GM12878 (cell line): ENCODE data around the gene TMEM25. TPM values are rescaled to one million over a fixed set of nuclear protein-coding genes. Genes with fewer than 3 reads are reported as not detected.

ENCODE experiments used
- ATAC-seq: fragments of 200-7000 bp; cut with Tn5 transposase; 3 replicates; pipeline ENCODE4 v1.9.1; 2020; ENCODE audit warnings: mild to moderate bottlenecking, moderate library complexity
- BruUV-seq: library from RNA; stranded (reverse); fragments of 400-500 nt; replicated peaks from 2 replicates; lab custom pipeline; 2021; lab: Mats Ljungman, UMichigan
- CTCF ChIA-PET: fragments of 300-600 bp; sonication (Branson Sonifier 250); formaldehyde crosslinking; extraction: SDS; loops from one replicate; lab custom pipeline; 2021; ENCODE audit warnings: inconsistent platforms; lab: Yijun Ruan, JAX
- POLR2A ChIA-PET: fragments of 350-600 bp; formaldehyde crosslinking; extraction: SDS; loops from one replicate; lab custom pipeline; 2021; ENCODE audit warnings: inconsistent platforms; lab: Charles Lee
- RAD21 ChIA-PET: fragments of 300-600 bp; sonication (Branson Sonifier 250); formaldehyde crosslinking; loops from one replicate; lab custom pipeline; 2023; ENCODE audit warnings: antibody characterized with exemption; ENCODE audit not compliant: unreplicated experiment; lab: Charles Lee
- SMC1A ChIA-PET: fragments of 300-600 bp; sonication (Branson Sonifier 250); formaldehyde crosslinking; loops from one replicate; lab custom pipeline; 2023; ENCODE audit not compliant: unreplicated experiment, uncharacterized antibody; lab: Charles Lee
- DNase-seq: peaks from one replicate; pipeline ENCODE4 v3.0.0-alpha.2; 2011; ENCODE audit warnings: low read depth, low spot score
- FAIRE-seq: peaks from 3 replicates; lab custom pipeline; 2011; peaks lifted over from hg19 to GRCh38; lab: Jason Lieb, UNC
- H2AFZ ChIP-seq: 2 replicates; pipeline ENCODE4 v1.6.0; 2011; ENCODE audit warnings: low read depth, low read length, control low read depth; ENCODE audit not compliant: control insufficient read depth
- H3K27ac ChIP-seq: 2 replicates; pipeline ENCODE4 v1.5.1; 2011; ENCODE audit warnings: control low read depth; ENCODE audit not compliant: control insufficient read depth, insufficient read depth
- H3K27me3 ChIP-seq, 2 experiments: replicated peaks in 1 of 2; 2 replicates each; pipeline versions ENCODE4 v1.6.0 to v1.6.1; 2011; ENCODE audit warnings: low read length in 1 of 2; ENCODE audit not compliant: control insufficient read depth in 2 of 2, insufficient read depth in 2 of 2
- H3K36me3 ChIP-seq, 2 experiments: 2 replicates each; pipeline ENCODE4 v1.5.1; 2011; ENCODE audit warnings: low read length in 1 of 2; ENCODE audit not compliant: control insufficient read depth in 2 of 2, insufficient read depth in 2 of 2
- H3K4me1 ChIP-seq: 2 replicates; pipeline ENCODE4 v1.6.1; 2011; ENCODE audit warnings: mild to moderate bottlenecking, low read length, moderate library complexity, mixed read lengths; ENCODE audit not compliant: control insufficient read depth, insufficient read depth
- H3K4me2 ChIP-seq: 2 replicates; pipeline ENCODE4 v1.6.0; 2011; ENCODE audit warnings: control low read depth; ENCODE audit not compliant: control insufficient read depth, insufficient read depth
- H3K4me3 ChIP-seq: fragments of 200-600 bp; sonication (generic); 2 replicates; pipeline ENCODE4 v1.5.1; 2016
- H3K79me2 ChIP-seq: 2 replicates; pipeline ENCODE4 v1.6.0; 2011; ENCODE audit warnings: low read length; ENCODE audit not compliant: control insufficient read depth, insufficient read depth
- H3K9ac ChIP-seq: 2 replicates; pipeline ENCODE4 v1.8.0; 2011; ENCODE audit warnings: low read length, control low read depth, mixed read lengths; ENCODE audit not compliant: control insufficient read depth, insufficient read depth
- H3K9me3 ChIP-seq: replicated peaks from 3 replicates; pipeline ENCODE4 v1.5.1; 2011; ENCODE audit warnings: mild to moderate bottlenecking, low read length; ENCODE audit not compliant: control insufficient read depth, insufficient read depth
- H4K20me1 ChIP-seq: 2 replicates; pipeline ENCODE4 v1.6.0; 2011; ENCODE audit not compliant: control insufficient read depth, insufficient read depth
- BMI1 ChIP-seq: fragments of 450-650 bp; IDR thresholded peaks from 2 replicates; pipeline ENCODE4 v1.6.1; 2016; ENCODE audit warnings: mild to moderate bottlenecking, moderate library complexity, borderline replicate concordance
- CBFB ChIP-seq: IDR thresholded peaks from 2 replicates; pipeline ENCODE4 v1.6.1; 2016; ENCODE audit warnings: antibody characterized with exemption, low read depth
- ETV6 ChIP-seq, 2 experiments: fragments of 450-650 bp in 1 of 2; IDR thresholded peaks in 1 of 2; conservative IDR thresholded peaks in 1 of 2; 2 replicates each; pipeline ENCODE4 v1.6.1; 2014; ENCODE audit warnings: antibody characterized with exemption in 1 of 2, borderline replicate concordance in 1 of 2, low read depth in 1 of 2, mild to moderate bottlenecking in 1 of 2, moderate library complexity in 1 of 2
- JUNB ChIP-seq: IDR thresholded peaks from 2 replicates; pipeline ENCODE4 v1.6.1; 2016; ENCODE audit warnings: antibody characterized with exemption, mild to moderate bottlenecking
- MLLT1 ChIP-seq: fragments of 450-650 bp; IDR thresholded peaks from 2 replicates; pipeline ENCODE4 v1.6.1; 2016; ENCODE audit warnings: mild to moderate bottlenecking
- PAX5 ChIP-seq: IDR thresholded peaks from 2 replicates; pipeline ENCODE4 v1.6.1; 2011; ENCODE audit warnings: low read depth, low read length, borderline replicate concordance
- PBX3 ChIP-seq: IDR thresholded peaks from 2 replicates; pipeline ENCODE4 v1.6.1; 2011; ENCODE audit warnings: mild to moderate bottlenecking, low read depth, low read length, moderate library complexity; ENCODE audit not compliant: insufficient replicate concordance
- RAD21 ChIP-seq: IDR thresholded peaks from 2 replicates; pipeline ENCODE4 v1.6.1; 2011; ENCODE audit warnings: mild to moderate bottlenecking, low read depth, low read length, moderate library complexity; ENCODE audit not compliant: insufficient read depth
- RBBP5 ChIP-seq: fragments of 200-600 bp; sonication (generic); conservative IDR thresholded peaks from 2 replicates; pipeline ENCODE4 v1.6.1; 2016
- RFX5 ChIP-seq: IDR thresholded peaks from 2 replicates; pipeline ENCODE4 v1.6.1; 2011; ENCODE audit warnings: low read depth, low read length, improper control_type of control experiment
- SIX5 ChIP-seq: IDR thresholded peaks from 2 replicates; pipeline ENCODE4 v1.6.1; 2011; ENCODE audit warnings: mild to moderate bottlenecking, low read depth, low read length, moderate library complexity; ENCODE audit not compliant: severe bottlenecking
- SPI1 ChIP-seq: IDR thresholded peaks from 2 replicates; pipeline ENCODE4 v1.6.1; 2011; ENCODE audit warnings: low read depth, mild to moderate bottlenecking, low read length, moderate library complexity, borderline replicate concordance; ENCODE audit not compliant: insufficient read depth
- USF2 ChIP-seq: IDR thresholded peaks from 2 replicates; pipeline ENCODE4 v1.6.1; 2011; ENCODE audit warnings: low read depth, low read length, improper control_type of control experiment, borderline replicate concordance
- WGBS: methylation state at CpG from one replicate; pipeline ENCODE4 v1.1.6; 2016; ENCODE audit warnings: low lambda C conversion rate; ENCODE audit not compliant: insufficient replicate concordance, insufficient coverage; ENCODE audit errors: missing lambda C conversion rate; 5-methylcytosine and 5-hydroxymethylcytosine counted together
- in situ Hi-C: fragments of 300-500 bp; cut with MboI; formaldehyde crosslinking; loops from 9 replicates; pipeline ENCODE4 v1.14.3; 2018; ENCODE audit warnings: mixed read lengths
- intact Hi-C: fragments of 100-400 bp; cut with micrococcal nuclease; formaldehyde crosslinking; loops from one replicate; pipeline ENCODE4 v1.14.2; 2022; ENCODE audit not compliant: unreplicated experiment
- polyA plus RNA-seq, 11 experiments: library from polyadenylated mRNA; depleted of rRNA in 4 of 11; unstranded in 6 of 11; stranded (reverse) in 5 of 11; fragments of >200 nt; fragmentation: Nextera tagmentation in 4 of 11; fragmentation: Illumina TruSeq in 1 of 11; extraction: Ambion mirVana in 4 of 11; extraction: Trizol in 1 of 11; gene quantifications; 1 replicate in 1 of 11; 2 replicates in 10 of 11; pipeline versions ENCODE4 v1.2.1 to v1.2.3, GENCODE V29; 2011 to 2016; ENCODE audit warnings: inconsistent platforms in 2 of 11, missing spikeins in 2 of 11, low read depth in 1 of 11
- total RNA-seq, 4 experiments: library from RNA; depleted of rRNA in 3 of 4; stranded (reverse); fragments of >200 nt in 3 of 4; fragmentation: Illumina TruSeq in 1 of 4; extraction: Trizol in 1 of 4; gene quantifications; 2 replicates each; pipeline versions ENCODE4 v1.2.1 to v1.2.3, GENCODE V29; 2013 to 2021

Gene TMEM25
- total and polyA plus RNA-seq, 10 of the 15 experiments (the other 5 are each of a cell fraction or from before 2014, with no cell fraction given), result 1.4 to 13.9 (median 7.8) TPM

- CTCF ChIA-PET, result no interaction called here
- no TSS peak for BruUV-seq
- WGBS, result 79% methylated on average over 10 of the region's 10 CpGs
Observed at GRCh38 chr11:118532091-118532490, 1.1 kb downstream of the TMEM25 start.

More at GRCh38 chr11:118532091-118532490, 1.1 kb downstream of the TMEM25 start:
- ChIA-PET SMC1A (no interaction called here), RAD21 (no interaction called here), POLR2A (interaction anchor here (0.6 kb wide), 1 partner anchor 508 kb away, joined by 3 read pairs; no protein-coding TSS in a partner anchor)
- DNase-seq, result no peak
- TF ChIP-seq RBBP5 (no peak), RFX5 (no peak), SIX5 (no peak), BMI1 (no peak), PBX3 (no peak), PAX5 (no peak), CBFB (no peak), JUNB (no peak), ETV6 (conservative IDR thresholded peaks at IDR 0.05 in 1 of 2, IDR thresholded peaks at IDR 0.05 in 1 of 2; ENCODE audit: borderline replicate concordance in 1 of 2, low read depth in 1 of 2) (no peak), RAD21 (no peak), SPI1 (no peak), MLLT1 (no peak), USF2 (no peak)
- H4K20me1 ChIP-seq, result no peaks in the 10 kb centered on the region; the same call in 1 of the 2 replicates
- H3K4me1 ChIP-seq, result 0 out of 2 replicates have a peak, but pooled peaks cover 3% of the 10 kb centered on the region
- in situ Hi-C loops, result no loop called here
- H3K4me3 ChIP-seq, result no peak overlapping the region
- peak overlapping the region; percentile 95; the same call in 1 of the 2 replicates for H3K4me2 ChIP-seq
- no peaks in the 10 kb centered on the region for H3K79me2 ChIP-seq
- no peak overlapping the region for H3K27ac ChIP-seq
- no peak for FAIRE-seq
- intact Hi-C loops, result loop anchor here (5.0 kb wide), 1 partner anchor 35 kb away; the partner anchor contains the start of gene IFT46
- H3K27me3 ChIP-seq, result no peaks in the 10 kb centered on the region
- H2AFZ ChIP-seq, result no peak overlapping the region
- H3K9ac ChIP-seq, result no peak overlapping the region
- H3K36me3 ChIP-seq, result 0 out of 4 replicates have a peak, but pooled peaks cover 0 to 3% of the 10 kb centered on the region in 2 experiments
- ATAC-seq, result no peak
- H3K9me3 ChIP-seq, result no peaks in the 10 kb centered on the region
